Common myeloid progenitor, CD34-positive (primary cell): ENCODE data around the gene CDKN2B-AS1.

Experiments
- CTCF ChIA-PET: fragments of 350-600 bp; sonication (Branson Sonifier 250); formaldehyde crosslinking; loops from one replicate; lab custom pipeline; 2021; ENCODE audit warnings: antibody characterized with exemption; lab: Charles Lee
- POLR2A ChIA-PET: fragments of 350-600 bp; sonication (Branson Sonifier 250); formaldehyde crosslinking; loops from one replicate; lab custom pipeline; 2021; ENCODE audit warnings: antibody characterized with exemption; lab: Charles Lee
- DNase-seq, 3 donors: peaks; one replicate each; pipeline versions ENCODE4 v3.0.0 to v3.0.0-alpha.2; 2013
- H3K27ac ChIP-seq, 2 experiments: 1 replicate in 1 of 2; 2 replicates in 1 of 2; pipeline ENCODE4 v1.7.0; 2013; ENCODE audit warnings: inconsistent platforms in 2 of 2, low read length in 2 of 2, mild to moderate bottlenecking in 2 of 2, low read depth in 1 of 2, moderate library complexity in 1 of 2; ENCODE audit not compliant: severe bottlenecking in 2 of 2, insufficient read depth in 1 of 2, poor library complexity in 1 of 2
- H3K27me3 ChIP-seq, 5 experiments: replicated peaks in 2 of 5; 1 replicate in 3 of 5; 2 replicates in 2 of 5; pipeline versions ENCODE4 v1.6.1 to v1.7.0; 2013; ENCODE audit warnings: low read length in 4 of 5, mild to moderate bottlenecking in 2 of 5, moderate library complexity in 2 of 5, inconsistent platforms in 1 of 5; ENCODE audit not compliant: insufficient read depth in 5 of 5, control insufficient read depth in 4 of 5
- H3K36me3 ChIP-seq, 4 experiments: 1 replicate in 2 of 4; 2 replicates in 2 of 4; pipeline versions ENCODE4 v1.6.1 to v1.7.0; 2013; ENCODE audit warnings: low read length in 3 of 4, control low read depth in 1 of 4, mild to moderate bottlenecking in 1 of 4; ENCODE audit not compliant: control insufficient read depth in 4 of 4, insufficient read depth in 4 of 4
- H3K4me1 ChIP-seq, 4 experiments: 1 replicate in 3 of 4; 2 replicates in 1 of 4; pipeline versions ENCODE4 v1.6.1 to v1.7.1; 2013; ENCODE audit warnings: low read length in 3 of 4, mild to moderate bottlenecking in 3 of 4, control low read depth in 1 of 4, inconsistent platforms in 1 of 4, moderate library complexity in 1 of 4; ENCODE audit not compliant: control insufficient read depth in 4 of 4, insufficient read depth in 4 of 4; ENCODE audit errors: control extremely low read depth in 1 of 4
- H3K4me3 ChIP-seq, 7 experiments: 1 replicate in 4 of 7; 2 replicates in 3 of 7; pipeline versions ENCODE4 v1.5.1 to v1.7.0; 2013; ENCODE audit warnings: mild to moderate bottlenecking in 7 of 7, low read length in 6 of 7, moderate library complexity in 6 of 7, inconsistent platforms in 2 of 7, low read depth in 2 of 7, control low read depth in 1 of 7; ENCODE audit not compliant: insufficient read depth in 4 of 7, control insufficient read depth in 1 of 7; ENCODE audit errors: extremely low read depth in 1 of 7
- H3K9me3 ChIP-seq, 5 experiments: 1 replicate in 4 of 5; 2 replicates in 1 of 5; pipeline versions ENCODE4 v1.6.1 to v1.7.1; 2013; ENCODE audit warnings: low read length in 4 of 5, mild to moderate bottlenecking in 2 of 5, inconsistent platforms in 1 of 5, low read depth in 1 of 5, moderate library complexity in 1 of 5; ENCODE audit not compliant: control insufficient read depth in 4 of 5, insufficient read depth in 2 of 5; ENCODE audit errors: control extremely low read depth in 1 of 5
- WGBS: methylation state at CpG from one replicate; pipeline ENCODE4 v1.1.5; 2013; ENCODE audit not compliant: insufficient coverage; 5-methylcytosine and 5-hydroxymethylcytosine counted together

CDKN2B-AS1 gene

DNA sequence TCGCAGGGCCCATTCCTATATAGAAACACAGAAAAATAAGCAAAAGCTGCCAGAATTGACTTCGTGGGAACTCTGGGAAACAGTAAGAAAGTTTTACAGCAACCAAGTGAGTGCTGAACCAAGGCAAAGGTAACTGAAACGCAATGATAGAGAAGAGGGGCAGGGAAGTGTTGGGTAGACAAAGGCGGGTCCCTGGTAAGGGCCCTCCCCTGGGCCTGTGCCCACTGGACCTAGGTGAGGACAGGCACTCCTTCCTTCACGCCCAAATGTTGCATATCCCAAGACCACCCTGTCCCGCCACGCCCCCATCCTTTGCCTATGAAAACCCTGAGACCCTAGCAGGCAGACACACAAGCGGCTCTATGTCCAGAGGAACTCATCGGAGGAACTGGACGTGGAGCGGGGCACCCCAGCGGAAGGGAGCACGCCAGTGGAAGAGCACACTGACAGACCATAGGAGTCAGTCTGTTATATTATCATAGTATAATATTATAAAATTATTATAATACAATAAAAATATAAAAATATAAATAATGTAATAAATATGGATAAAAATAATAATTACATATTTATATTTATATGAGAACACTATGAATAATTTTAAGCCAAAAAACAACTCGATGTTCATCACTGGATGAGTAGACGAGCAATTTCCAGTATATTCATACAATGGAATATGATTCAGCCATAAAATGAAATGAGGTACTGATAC is 28.3 kb upstream of the CDKN2B-AS1 start:
- Histone ChIP-seq H3K27me3 (peaks cover 31 to 96% (median 61%) of the 10 kb centered on the region in 5 experiments), H3K27ac (no peak overlapping the region), H3K9me3 (peaks cover 0 to 25% (median 11%) of the 10 kb centered on the region in 5 experiments), H3K36me3 (no peaks in the 10 kb centered on the region), H3K4me3 (no peak overlapping the region), H3K4me1 (peaks cover 0 to 28% (median 15%) of the 10 kb centered on the region in 4 experiments)
- 6% methylated on average over 6 of the region's 15 CpGs for WGBS
- ChIA-PET POLR2A (no interaction called here), CTCF (no interaction called here)
- no peak for DNase-seq

DNA sequence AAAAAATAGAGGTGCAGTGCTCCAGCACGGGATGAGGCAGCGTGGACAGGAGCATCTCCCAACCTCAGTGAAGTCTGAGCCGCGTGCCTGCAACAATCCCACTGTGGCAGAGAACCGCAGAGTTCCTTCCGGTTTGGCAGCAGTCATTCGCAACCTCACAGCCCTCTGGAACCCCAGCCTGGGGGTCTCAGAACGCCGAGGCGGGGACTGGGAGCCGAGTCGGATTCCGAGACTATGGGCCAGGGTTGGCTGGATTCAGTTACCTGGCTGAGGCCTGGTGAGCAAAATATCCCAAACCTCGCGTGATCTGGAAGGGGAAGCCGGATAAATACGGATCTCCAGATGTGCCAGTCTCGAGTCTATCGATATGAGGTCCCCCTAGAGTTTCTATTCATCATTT is 27.4 kb upstream of the CDKN2B-AS1 start:
- Histone ChIP-seq H3K27ac (no peak overlapping the region), H3K27me3 (peaks cover 38 to 97% (median 60%) of the 10 kb centered on the region in 5 experiments), H3K4me1 (peaks cover 0 to 28% (median 15%) of the 10 kb centered on the region in 4 experiments), H3K9me3 (peaks cover 0 to 25% (median 11%) of the 10 kb centered on the region in 5 experiments), H3K36me3 (no peaks in the 10 kb centered on the region), H3K4me3 (no peak overlapping the region)
- DNase-seq, result peak in 1 of 3 donors; percentile 11
- WGBS, result 8% methylated on average over 14 of the region's 19 CpGs
- POLR2A ChIA-PET, result no interaction called here
- CTCF ChIA-PET, result no interaction called here

DNA sequence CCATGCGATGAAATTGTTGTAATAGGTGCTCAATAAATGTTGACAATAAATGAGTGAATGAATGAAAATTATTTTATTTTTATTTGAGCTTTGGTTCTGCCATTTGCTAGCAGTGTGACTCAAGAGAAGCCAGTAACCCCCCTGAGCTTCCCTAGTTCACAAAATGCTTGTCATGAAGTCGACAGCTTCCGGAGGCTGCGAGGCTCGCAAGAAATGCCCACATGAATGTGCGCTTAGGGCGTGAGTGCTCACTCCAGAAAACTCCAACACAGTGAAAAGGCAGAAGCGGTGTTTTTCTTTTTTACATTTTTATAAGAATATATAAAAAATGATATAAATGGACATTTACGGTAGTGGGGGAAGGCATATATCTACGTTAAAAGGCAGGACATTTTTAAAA is 26.9 kb upstream of the CDKN2B-AS1 start:
- WGBS, result 0% methylated on average over 5 of the region's 10 CpGs
- peak in 2 of 3 donors; percentile 68 to 71 for DNase-seq
- no peak overlapping the region for H3K27ac ChIP-seq
- H3K9me3 ChIP-seq, result peaks cover 0 to 23% (median 11%) of the 10 kb centered on the region in 5 experiments
- ChIA-PET CTCF (interaction anchor here (1.4 to 3.2 kb wide), 3 partner anchors 16 to 41 kb away, joined by 6 to 10 read pairs (median 8); partner anchors contain the start of genes CDKN2A, CDKN2B and CDKN2B-AS1), POLR2A (no interaction called here)
- peaks cover 0 to 28% (median 15%) of the 10 kb centered on the region in 4 experiments for H3K4me1 ChIP-seq
- no peaks in the 10 kb centered on the region for H3K36me3 ChIP-seq
- peaks cover 40 to 99% (median 62%) of the 10 kb centered on the region in 5 experiments for H3K27me3 ChIP-seq
- no peak overlapping the region for H3K4me3 ChIP-seq

DNA sequence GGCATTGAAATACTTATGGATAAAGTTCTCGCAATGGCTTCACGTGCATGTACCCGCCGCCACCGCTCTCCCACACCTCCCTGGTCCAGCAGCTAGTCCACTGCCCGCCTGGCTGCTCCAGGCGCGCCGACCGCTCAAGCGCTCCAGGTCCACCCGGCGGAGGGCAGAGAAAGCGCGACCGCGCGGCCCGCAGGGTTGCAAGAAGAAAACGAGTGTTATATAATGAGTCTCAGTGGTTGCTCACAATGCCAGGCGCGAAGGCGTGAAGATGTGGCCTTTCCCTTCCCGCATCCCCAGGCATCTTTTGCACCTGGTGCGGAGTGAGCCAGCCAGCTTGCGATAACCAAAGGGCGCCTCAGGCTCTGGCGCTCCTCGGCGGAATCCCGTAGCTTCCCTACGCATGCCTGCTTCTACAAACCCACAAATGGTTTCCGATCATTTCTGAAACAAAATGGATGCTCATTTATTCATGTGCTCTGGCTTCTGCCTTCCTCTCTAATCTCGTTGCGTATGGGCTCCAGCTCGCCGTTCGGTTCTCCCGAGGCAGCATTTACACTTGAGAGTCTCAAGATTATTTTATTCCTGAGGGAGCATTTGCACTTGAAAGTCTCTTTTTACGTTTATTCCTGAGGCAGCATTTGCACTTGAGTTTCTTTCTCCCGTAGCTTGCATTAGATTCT is 26.1 kb upstream of the CDKN2B-AS1 start:
- peaks cover 40 to 99% (median 66%) of the 10 kb centered on the region in 5 experiments for H3K27me3 ChIP-seq
- ChIA-PET POLR2A (interaction anchor here (0.6 kb wide), 1 partner anchor 1567 kb away, joined by 3 read pairs; no protein-coding TSS in a partner anchor), CTCF (interaction anchor here (1.1 to 3.2 kb wide), 4 partner anchors 13 to 40 kb away, joined by 5 to 10 read pairs (median 7); partner anchors contain the start of genes CDKN2A, CDKN2B and CDKN2B-AS1)
- H3K27ac ChIP-seq, result no peak overlapping the region
- WGBS, result 6% methylated on average over 29 of the region's 41 CpGs
- H3K36me3 ChIP-seq, result no peaks in the 10 kb centered on the region
- H3K9me3 ChIP-seq, result peaks cover 0 to 23% (median 10%) of the 10 kb centered on the region in 5 experiments
- H3K4me1 ChIP-seq, result peaks cover 0 to 28% (median 15%) of the 10 kb centered on the region in 4 experiments
- peak in 1 of 3 donors; percentile 41 for DNase-seq
- no peak overlapping the region for H3K4me3 ChIP-seq

DNA sequence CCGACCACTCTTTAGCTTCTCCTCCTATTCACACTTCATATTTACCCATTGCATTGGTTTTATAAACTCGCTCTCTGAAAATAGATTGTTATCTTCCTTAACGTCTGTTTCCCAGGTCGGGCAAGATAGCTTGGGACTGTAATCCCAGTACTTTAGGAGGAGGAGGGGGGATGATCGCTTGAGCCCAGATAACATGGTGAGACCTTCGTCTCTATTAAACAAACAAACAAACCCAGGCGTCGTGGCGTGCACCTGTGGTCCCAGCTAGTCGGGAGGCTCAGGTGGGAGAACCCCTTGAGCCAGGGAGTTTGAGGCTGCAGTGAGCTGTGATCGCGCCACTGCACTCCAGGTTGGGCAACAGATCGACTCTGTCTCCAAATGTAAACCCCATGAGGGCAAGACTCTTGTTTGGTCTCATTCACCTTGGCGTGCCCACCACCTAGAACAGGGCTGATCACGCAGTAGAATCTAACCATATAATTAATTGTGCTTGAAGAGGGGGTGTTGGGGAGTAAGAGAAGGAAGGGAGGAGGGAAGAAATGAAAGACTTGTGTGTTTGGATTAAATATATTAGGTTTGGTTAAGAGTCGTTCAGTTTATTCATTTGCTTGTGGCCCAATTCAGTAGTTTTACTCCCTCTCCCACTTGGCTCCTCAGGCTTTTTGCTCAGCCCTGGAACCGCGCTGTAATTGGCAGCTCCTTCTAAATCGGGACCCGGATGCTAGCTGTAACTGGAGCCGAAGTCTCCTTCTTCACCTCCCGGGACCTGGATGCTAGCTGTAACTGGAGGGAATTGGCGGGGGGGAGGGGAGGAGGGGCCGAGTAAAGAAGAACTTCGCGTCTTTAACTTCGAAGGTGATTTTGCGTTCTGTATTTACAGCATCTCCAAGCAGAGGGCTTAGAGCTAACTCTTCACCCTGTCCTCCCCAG is 25.3 kb upstream of the CDKN2B-AS1 start:
- WGBS, result 5% methylated on average over 16 of the region's 28 CpGs
- ChIA-PET CTCF (interaction anchor here (1.1 to 3.2 kb wide), 5 partner anchors 12 to 39 kb away, joined by 5 to 10 read pairs (median 6); partner anchors contain the start of genes CDKN2A, CDKN2B and CDKN2B-AS1), POLR2A (interaction anchor here (0.6 kb wide), 1 partner anchor 1568 kb away, joined by 3 read pairs; no protein-coding TSS in a partner anchor)
- Histone ChIP-seq H3K4me3 (no peak overlapping the region), H3K27ac (no peak overlapping the region), H3K9me3 (peaks cover 0 to 23% (median 9%) of the 10 kb centered on the region in 5 experiments), H3K4me1 (peaks cover 0 to 28% (median 16%) of the 10 kb centered on the region in 4 experiments), H3K36me3 (no peaks in the 10 kb centered on the region), H3K27me3 (peaks cover 42 to 99% (median 70%) of the 10 kb centered on the region in 5 experiments)
- DNase-seq, result peak in 1 of 3 donors; percentile 29
